ENCODE measurements around the gene STMP1.

The STMP1 gene

GRCh38 chr7:135718219-135718618 is 55.9 kb downstream of the STMP1 start:
- no peaks in the 10 kb centered on the region for H3K36me3 ChIP-seq (ENCODE audit: control insufficient read depth, insufficient read depth, low read length)
- H3K9me3 ChIP-seq (ENCODE audit: control insufficient read depth, low read length), result no peaks in the 10 kb centered on the region
- no peak overlapping the region for H3K4me3 ChIP-seq (ENCODE audit: insufficient read depth, low read depth, low read length)
- WGBS, 2 experiments, result 89 to 97% methylated on average over 2 of the region's 2 CpGs
- peaks cover 25% of the 10 kb centered on the region for H3K4me1 ChIP-seq (ENCODE audit: control insufficient read depth, insufficient read depth, low read length)
- H3K27ac ChIP-seq (ENCODE audit: insufficient read depth, low read depth, low read length, poor library complexity, severe bottlenecking), result no peak overlapping the region
- H3K27me3 ChIP-seq (ENCODE audit: control insufficient read depth, insufficient read depth, low read length, poor library complexity, severe bottlenecking), result no peaks in the 10 kb centered on the region

DNA sequence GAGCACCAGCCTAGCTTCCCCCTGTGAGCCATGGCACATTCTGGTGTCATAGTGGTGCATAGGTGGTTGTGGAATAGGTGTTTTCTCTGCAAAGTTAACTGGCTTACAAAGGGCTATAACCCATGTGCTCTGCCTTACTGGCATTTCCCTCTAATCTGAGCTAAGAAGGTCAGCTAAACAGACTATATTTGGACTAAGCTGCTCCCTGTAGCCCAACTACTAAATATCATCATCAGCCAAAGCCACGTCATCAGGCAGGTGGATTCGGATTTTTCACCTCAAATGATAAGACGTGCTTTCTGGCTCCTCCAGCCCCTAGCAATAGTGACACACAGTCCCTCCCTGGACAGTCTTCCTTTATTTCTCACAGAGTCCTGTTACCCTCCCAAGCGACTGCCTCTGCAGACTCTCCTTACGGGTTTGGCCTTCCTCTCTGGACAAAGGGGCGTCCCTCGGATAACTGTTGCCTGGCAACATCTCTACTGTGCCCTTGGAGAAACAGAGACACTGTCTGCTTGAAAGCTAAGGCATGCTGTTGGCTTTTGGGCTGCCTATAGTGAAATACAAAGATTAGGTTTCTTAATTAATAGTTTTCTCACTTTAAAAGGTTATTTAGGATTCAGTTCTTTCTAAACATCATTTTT is 56.6 kb downstream of the STMP1 start:
- Histone ChIP-seq H3K36me3 (ENCODE audit: control insufficient read depth, insufficient read depth, low read length) (no peaks in the 10 kb centered on the region), H3K27ac (ENCODE audit: insufficient read depth, low read depth, low read length, poor library complexity, severe bottlenecking) (no peak overlapping the region), H3K27me3 (ENCODE audit: control insufficient read depth, insufficient read depth, low read length, poor library complexity, severe bottlenecking) (no peaks in the 10 kb centered on the region), H3K4me3 (ENCODE audit: insufficient read depth, low read depth, low read length) (no peak overlapping the region), H3K9me3 (ENCODE audit: control insufficient read depth, low read length) (no peaks in the 10 kb centered on the region), H3K4me1 (ENCODE audit: control insufficient read depth, insufficient read depth, low read length) (peaks cover 22% of the 10 kb centered on the region)
- 64% methylated on average over 7 of the region's 7 CpGs for WGBS, 2 experiments

DNA sequence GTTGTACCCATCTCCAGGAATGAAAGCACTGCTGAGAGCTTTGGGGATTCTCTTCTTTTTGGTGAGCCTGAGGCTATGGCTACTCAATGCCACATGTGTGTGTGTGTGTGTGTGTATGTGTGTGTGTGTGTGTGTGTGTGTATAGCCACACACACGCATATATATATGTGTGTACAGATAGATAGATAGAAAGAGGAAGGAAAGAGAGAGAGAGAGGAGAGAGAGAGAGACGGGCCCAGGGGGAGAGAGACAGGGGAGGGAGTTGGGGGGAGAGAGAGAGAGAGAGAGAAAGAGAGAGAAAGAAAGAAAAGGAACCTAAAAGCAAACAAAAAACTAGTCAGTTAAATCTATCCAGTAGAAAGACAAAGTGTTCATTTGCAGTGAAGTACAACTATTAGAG is 57.4 kb downstream of the STMP1 start:
- H3K9me3 ChIP-seq (ENCODE audit: control insufficient read depth, low read length), result no peaks in the 10 kb centered on the region
- no peaks in the 10 kb centered on the region for H3K27me3 ChIP-seq (ENCODE audit: control insufficient read depth, insufficient read depth, low read length, poor library complexity, severe bottlenecking)
- H3K4me3 ChIP-seq (ENCODE audit: insufficient read depth, low read depth, low read length), result no peak overlapping the region
- 90 to 100% methylated on average over 1 of the region's 2 CpGs for WGBS, 2 experiments
- no peaks in the 10 kb centered on the region for H3K36me3 ChIP-seq (ENCODE audit: control insufficient read depth, insufficient read depth, low read length)
- peaks cover 16% of the 10 kb centered on the region for H3K4me1 ChIP-seq (ENCODE audit: control insufficient read depth, insufficient read depth, low read length)
- H3K27ac ChIP-seq (ENCODE audit: insufficient read depth, low read depth, low read length, poor library complexity, severe bottlenecking), result no peak overlapping the region

DNA sequence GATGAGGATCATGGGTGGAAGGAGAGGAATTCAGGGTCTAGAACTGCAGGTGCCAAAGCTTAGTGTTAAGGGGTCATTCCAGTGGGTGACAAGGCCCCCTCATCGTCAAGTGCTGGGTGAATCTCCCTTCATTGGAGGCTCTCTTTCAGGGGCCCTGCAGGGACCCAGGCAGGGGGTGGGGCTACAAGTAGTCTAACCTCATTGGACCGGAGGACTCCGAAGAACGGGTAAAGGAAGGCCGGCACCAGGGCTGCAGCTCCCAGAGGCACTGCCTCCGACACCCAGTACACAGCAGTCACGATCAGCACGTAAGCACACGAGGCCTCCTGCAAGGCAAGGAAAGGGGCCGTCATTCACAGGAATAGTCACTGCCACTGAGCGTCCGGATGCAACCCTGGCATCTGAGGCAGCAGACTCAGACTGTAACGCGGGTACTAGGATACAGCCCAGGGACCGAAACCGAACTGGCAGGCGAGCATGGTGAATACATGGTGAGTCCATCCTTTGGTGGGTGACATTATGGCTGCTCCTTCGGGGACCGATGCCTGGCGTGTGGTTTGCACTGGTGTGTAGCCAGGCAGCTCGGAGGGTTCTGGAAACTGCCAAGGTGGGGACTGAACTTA is 59.0 kb downstream of the STMP1 start:
- Histone ChIP-seq H3K9me3 (ENCODE audit: control insufficient read depth, low read length) (no peaks in the 10 kb centered on the region), H3K27me3 (ENCODE audit: control insufficient read depth, insufficient read depth, low read length, poor library complexity, severe bottlenecking) (no peaks in the 10 kb centered on the region), H3K27ac (ENCODE audit: insufficient read depth, low read depth, low read length, poor library complexity, severe bottlenecking) (no peak overlapping the region), H3K36me3 (ENCODE audit: control insufficient read depth, insufficient read depth, low read length) (no peaks in the 10 kb centered on the region), H3K4me1 (ENCODE audit: control insufficient read depth, insufficient read depth, low read length) (peaks cover 16% of the 10 kb centered on the region), H3K4me3 (ENCODE audit: insufficient read depth, low read depth, low read length) (no peak overlapping the region)
- WGBS, 2 experiments, result 92 to 93% methylated on average over 21 of the region's 21 CpGs

DNA sequence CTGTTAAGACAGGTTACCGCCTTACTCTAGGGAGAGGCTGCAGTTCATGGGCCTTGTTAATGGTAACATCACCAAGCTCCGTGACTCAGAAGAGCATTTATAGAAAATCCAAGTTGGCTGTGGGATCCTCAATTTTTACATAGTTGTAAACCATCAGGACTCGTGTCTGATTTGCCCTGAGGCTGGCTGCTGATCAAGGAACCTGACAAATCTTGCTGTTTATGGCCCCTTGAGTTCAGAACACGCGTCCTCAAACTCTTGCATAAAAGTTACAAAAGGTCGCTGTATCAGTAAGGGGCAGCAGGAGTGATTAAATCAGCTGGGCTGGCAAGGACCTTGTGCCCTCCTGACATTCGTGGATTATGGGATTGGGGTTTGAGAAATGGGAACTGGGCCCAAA is 61.1 kb downstream of the STMP1 start:
- H3K27ac ChIP-seq (ENCODE audit: insufficient read depth, low read depth, low read length, poor library complexity, severe bottlenecking), result no peak overlapping the region
- no peak overlapping the region for H3K4me3 ChIP-seq (ENCODE audit: insufficient read depth, low read depth, low read length)
- WGBS, 2 experiments, result 93 to 95% methylated on average over 7 of the region's 7 CpGs
- H3K36me3 ChIP-seq (ENCODE audit: control insufficient read depth, insufficient read depth, low read length), result no peaks in the 10 kb centered on the region
- no peaks in the 10 kb centered on the region for H3K27me3 ChIP-seq (ENCODE audit: control insufficient read depth, insufficient read depth, low read length, poor library complexity, severe bottlenecking)
- no peaks in the 10 kb centered on the region for H3K9me3 ChIP-seq (ENCODE audit: control insufficient read depth, low read length)
- H3K4me1 ChIP-seq (ENCODE audit: control insufficient read depth, insufficient read depth, low read length), result peaks cover 21% of the 10 kb centered on the region
